Activated CD8-positive, alpha-beta T cell treated with anti-CD3 and anti-CD28 coated beads for 36 hours (primary cell): Measurements from ENCODE around the gene PRR11. TPM values are rescaled to one million over a fixed set of nuclear protein-coding genes. Genes with fewer than 3 reads are reported as not detected.
A peak's percentile ranks its signal among the peaks of the same experiment; 100 is the strongest.

Experiments
- ATAC-seq: fragments of 200-7000 bp; cut with Tn5 transposase; one replicate; pipeline ENCODE4 v1.10.0; 2021; ENCODE audit warnings: mild to moderate bottlenecking, moderate library complexity
- CTCF ChIA-PET: fragments of 350-600 bp; sonication (Branson Sonifier 250); formaldehyde crosslinking; loops from one replicate; lab custom pipeline; 2021; ENCODE audit warnings: antibody characterized with exemption; lab: Charles Lee
- POLR2A ChIA-PET: fragments of 350-600 bp; sonication (Branson Sonifier 250); formaldehyde crosslinking; loops from one replicate; lab custom pipeline; 2021; ENCODE audit warnings: antibody characterized with exemption; lab: Charles Lee
- DNase-seq: peaks from one replicate; pipeline ENCODE4 v3.0.0-alpha.2; 2020
- H3K27ac Mint-ChIP-seq: one replicate; pipeline ENCODE4 v1.8.0; 2021; ENCODE audit warnings: mild to moderate bottlenecking, mixed read lengths
- H3K27me3 Mint-ChIP-seq: one replicate; pipeline ENCODE4 v1.8.0; 2021; ENCODE audit warnings: mixed read lengths
- H3K36me3 Mint-ChIP-seq: one replicate; pipeline ENCODE4 v1.8.0; 2021; ENCODE audit warnings: low read depth, mixed read lengths
- H3K4me1 Mint-ChIP-seq: one replicate; pipeline ENCODE4 v1.8.0; 2021; ENCODE audit warnings: low read depth, mixed read lengths
- H3K4me3 Mint-ChIP-seq: one replicate; pipeline ENCODE4 v1.8.0; 2021; ENCODE audit warnings: mild to moderate bottlenecking, moderate library complexity, mixed read lengths
- H3K9me3 Mint-ChIP-seq: one replicate; pipeline ENCODE4 v1.8.0; 2021; ENCODE audit warnings: mixed read lengths
- CTCF ChIP-seq: fragments of 200-600 bp; IDR thresholded peaks from one replicate; pipeline ENCODE4 v1.8.0; 2022; ENCODE audit warnings: antibody characterized with exemption, mild to moderate bottlenecking
- intact Hi-C: fragments of 100-400 bp; cut with micrococcal nuclease; formaldehyde crosslinking; loops from one replicate; pipeline ENCODE4 v1.10.0; 2022
- total RNA-seq, 2 experiments: library from RNA; stranded (reverse); gene quantifications; one replicate each; pipeline ENCODE4 v1.2.3, GENCODE V29; 2021

The PRR11 gene
- total RNA-seq, 2 experiments from 2014 or later: 66.6 to 67.5 TPM

DNA sequence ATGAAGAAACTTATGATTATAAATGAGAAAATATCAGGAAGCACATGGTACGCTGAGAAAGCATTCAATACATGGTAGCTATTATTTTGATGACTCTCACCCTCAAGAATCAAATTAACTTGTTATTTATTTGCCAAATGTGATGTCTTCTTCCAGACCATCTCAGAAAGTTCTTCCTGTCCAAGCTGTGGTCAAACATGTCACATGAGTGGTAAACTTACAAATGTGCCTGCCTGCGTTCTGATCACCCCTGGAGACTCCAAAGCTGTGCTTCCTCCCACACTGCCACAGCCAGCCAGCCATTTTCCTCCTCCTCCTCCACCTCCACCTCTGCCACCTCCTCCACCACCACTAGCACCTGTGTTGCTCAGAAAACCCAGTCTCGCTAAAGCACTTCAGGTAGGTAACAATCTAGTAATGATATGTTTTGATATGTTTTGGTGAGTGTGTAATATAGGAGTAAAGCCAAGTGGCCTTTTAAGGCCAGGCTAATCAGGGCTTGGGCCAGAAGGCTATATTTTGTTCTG lies 37.9 kb downstream of the PRR11 start:
- Mint-ChIP-seq H3K27ac (no peak overlapping the region), H3K36me3 (peaks cover 19% of the 10 kb centered on the region), H3K4me3 (no peak overlapping the region), H3K27me3 (no peaks in the 10 kb centered on the region), H3K4me1 (no peaks in the 10 kb centered on the region), H3K9me3 (no peaks in the 10 kb centered on the region)
- TF ChIP-seq CTCF: no peak
- intact Hi-C loops: no loop called here
- no peak for ATAC-seq
- ChIA-PET POLR2A (no interaction called here), CTCF (no interaction called here)
- no peak for DNase-seq

GRCh38 chr17:59199398-59199797 lies 43.9 kb downstream of the PRR11 start:
- Mint-ChIP-seq H3K4me1 (no peaks in the 10 kb centered on the region), H3K27me3 (no peaks in the 10 kb centered on the region), H3K4me3 (no peak overlapping the region), H3K9me3 (no peaks in the 10 kb centered on the region), H3K36me3 (peaks cover 16% of the 10 kb centered on the region), H3K27ac (no peak overlapping the region)
- no peak for TF ChIP-seq CTCF
- intact Hi-C loops: no loop called here
- ChIA-PET POLR2A (no interaction called here), CTCF (no interaction called here)
- DNase-seq (no peak), ATAC-seq (no peak)

GRCh38 chr17:59202320-59202719 lies 46.8 kb downstream of the PRR11 start:
- ATAC-seq: no peak
- CTCF ChIA-PET: no interaction called here
- H3K27ac Mint-ChIP-seq: no peak overlapping the region
- no peak for DNase-seq
- no peaks in the 10 kb centered on the region for H3K27me3 Mint-ChIP-seq
- no peak for TF ChIP-seq CTCF
- H3K9me3 Mint-ChIP-seq: no peaks in the 10 kb centered on the region
- intact Hi-C loops: no loop called here
- H3K36me3 Mint-ChIP-seq: peaks cover 12% of the 10 kb centered on the region
- no peak overlapping the region for H3K4me3 Mint-ChIP-seq
- POLR2A ChIA-PET: no interaction called here
- H3K4me1 Mint-ChIP-seq: no peaks in the 10 kb centered on the region

DNA sequence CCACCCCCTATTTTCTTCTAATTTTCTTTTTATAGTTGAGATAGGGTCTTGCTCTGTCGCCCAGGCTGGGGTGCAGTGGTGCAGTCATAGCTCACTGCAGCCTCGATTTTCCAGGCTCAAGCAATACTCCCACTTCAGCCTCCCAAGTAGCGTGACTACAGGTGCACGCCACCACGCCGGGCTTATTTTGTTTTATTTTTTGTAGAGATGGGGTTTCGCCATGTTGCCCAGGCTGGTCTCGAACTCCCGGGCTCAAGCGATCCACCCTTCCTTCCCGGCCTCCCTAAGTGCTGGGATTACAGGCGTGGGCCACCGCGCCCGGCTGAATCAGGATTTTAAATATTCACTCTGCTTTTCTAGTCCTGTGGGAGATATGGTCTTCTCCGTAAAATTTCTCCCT lies 63.8 kb downstream of the PRR11 start:
- no peak overlapping the region for H3K27ac Mint-ChIP-seq
- no peaks in the 10 kb centered on the region for H3K27me3 Mint-ChIP-seq
- CTCF ChIA-PET: interaction anchor here (0.8 to 2.6 kb wide), 2 partner anchors 8 to 400 kb away, joined by 3 to 25 read pairs; partner anchors contain the start of genes CLTC and SMG8
- no peak for TF ChIP-seq CTCF
- intact Hi-C loops: no loop called here
- peaks cover 5% of the 10 kb centered on the region for H3K36me3 Mint-ChIP-seq
- POLR2A ChIA-PET: interaction anchor here (2.2 kb wide), 1 partner anchor 8 kb away, joined by 13 read pairs; no protein-coding TSS in a partner anchor
- peak overlapping the region; percentile 96 for H3K4me3 Mint-ChIP-seq
- ATAC-seq (no peak), DNase-seq (no peak)
- no peaks in the 10 kb centered on the region for H3K9me3 Mint-ChIP-seq
- H3K4me1 Mint-ChIP-seq: peaks cover 9% of the 10 kb centered on the region

- DNase-seq (no peak), ATAC-seq (no peak)
- intact Hi-C loops: no loop called here
- Mint-ChIP-seq H3K27me3 (no peaks in the 10 kb centered on the region), H3K27ac (peak overlapping the region; percentile 81), H3K9me3 (no peaks in the 10 kb centered on the region), H3K4me3 (peak overlapping the region; percentile 96), H3K36me3 (peaks cover under 1% of the 10 kb centered on the region), H3K4me1 (peaks cover 6% of the 10 kb centered on the region)
- CTCF ChIA-PET: interaction anchor here (0.6 to 2.6 kb wide), 5 partner anchors 9 to 400 kb away, joined by 3 to 25 read pairs (median 4); partner anchors contain the start of genes CLTC and SMG8
- TF ChIP-seq CTCF: no peak
- POLR2A ChIA-PET: interaction anchor here (2.2 kb wide), 1 partner anchor 9 kb away, joined by 13 read pairs; no protein-coding TSS in a partner anchor
These were observed 64.4 kb downstream of the PRR11 start for GRCh38 chr17:59219992-59220327.
